C4-2B (cell line): Measurements from ENCODE around the gene CAVIN2.

Experiments used
- CTCF ChIP-seq: fragments of 450-650 bp; conservative IDR thresholded peaks from 2 replicates; pipeline ENCODE4 v1.5.1; 2017; ENCODE audit warnings: mild to moderate bottlenecking
- ZFX ChIP-seq: fragments of 450-650 bp; IDR thresholded peaks from 2 replicates; pipeline ENCODE4 v1.6.1; 2017

GRCh38 chr2:191831410-191831994 lies 15.4 kb downstream of the CAVIN2 start:
- no peak for TF ChIP-seq CTCF
- no peak for TF ChIP-seq ZFX
